Transverse colon (tissue), 4 donors: Measurements from ENCODE around the gene GAREM1.
A peak's percentile ranks its signal among the peaks of the same experiment; 100 is the strongest.

Experiments used
- CTCF ChIP-seq, 5 experiments: fragments of 200-600 bp in 3 of 5; fragments of 450-650 bp in 2 of 5; sonication (generic) in 3 of 5; IDR thresholded peaks; 1 replicate in 2 of 5; 2 replicates in 3 of 5; pipeline ENCODE4 v1.5.1; 2016 to 2017; ENCODE audit warnings: antibody characterized with exemption in 5 of 5, inconsistent platforms in 3 of 5, mild to moderate bottlenecking in 2 of 5, moderate library complexity in 1 of 5
- EP300 ChIP-seq: sonication (generic); formaldehyde crosslinking; IDR thresholded peaks from one replicate; pipeline ENCODE4 v1.6.1; 2017; ENCODE audit warnings: antibody characterized with exemption, low read depth
- POLR2A ChIP-seq: fragments of 450-650 bp; IDR thresholded peaks from one replicate; pipeline ENCODE4 v1.6.1; 2016; ENCODE audit warnings: antibody characterized with exemption, mild to moderate bottlenecking, moderate library complexity
- POLR2AphosphoS5 ChIP-seq, 3 donors: sonication (generic); formaldehyde crosslinking; IDR thresholded peaks; one replicate each; pipeline ENCODE4 v1.6.1; 2016; ENCODE audit warnings: antibody characterized with exemption in 3 of 3

GRCh38 chr18:32469691-32470459 is 807 bp downstream of the GAREM1 start:
- TF ChIP-seq POLR2AphosphoS5 (IDR thresholded peaks at IDR 0.05): peak in 2 of 3 donors; percentile 5 to 9
- TF ChIP-seq POLR2A: no peak
- TF ChIP-seq CTCF (IDR thresholded peaks at IDR 0.05): no peak
- no peak for TF ChIP-seq EP300
